Middle frontal gyrus (tissue), 1 donor: ENCODE measurements around the gene BCAS3.
"Not testable (repeated sequence)": the region's sequence is repeated elsewhere in the genome, so short reads cannot be mapped to it uniquely, and the experiment has no call there.

Source experiments
- DNase-seq: peaks from one replicate; pipeline ENCODE4 v3.0.0-alpha.2; 2015; ENCODE audit warnings: low spot score; ENCODE audit errors: extremely low spot score

BCAS3 gene

DNA sequence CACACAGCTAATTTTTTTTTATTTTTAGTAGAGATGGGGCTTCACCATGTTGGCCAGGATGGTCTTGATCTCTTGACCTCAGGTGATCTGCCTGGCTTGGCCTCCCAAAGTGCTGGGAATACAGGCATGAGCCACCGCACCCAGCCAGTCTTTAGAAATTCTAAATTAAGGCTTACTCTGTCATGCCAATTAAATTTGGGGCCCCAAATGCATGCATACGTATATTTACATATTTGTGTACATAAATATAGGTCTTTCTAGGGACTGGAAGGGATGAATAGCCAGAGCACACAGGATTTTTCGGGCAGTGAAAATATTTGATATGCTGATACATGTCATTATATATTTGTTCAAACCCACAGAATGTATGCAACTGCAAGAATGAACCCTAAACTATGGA is 105.1 kb downstream of the BCAS3 start:
- DNase-seq, result no peak

DNA sequence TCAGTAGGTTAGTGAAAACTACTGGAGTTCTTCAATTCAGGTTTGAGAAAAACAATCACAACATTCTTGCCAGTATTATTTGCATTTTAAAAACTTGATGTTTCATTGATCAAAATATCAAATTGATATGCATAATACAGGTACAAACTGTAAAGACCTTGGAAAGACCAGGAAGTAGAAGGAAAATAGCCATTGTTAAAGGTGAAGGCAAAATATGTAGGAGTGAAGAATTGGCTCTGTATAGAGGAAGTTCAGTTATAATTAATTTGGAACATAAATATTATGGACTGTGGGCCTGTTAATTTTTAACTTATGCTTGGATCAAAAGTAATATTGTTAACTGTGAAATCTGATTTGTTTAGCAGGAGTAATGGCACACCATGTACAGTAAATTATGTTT is 112.6 kb downstream of the BCAS3 start:
- DNase-seq, result no peak

DNA sequence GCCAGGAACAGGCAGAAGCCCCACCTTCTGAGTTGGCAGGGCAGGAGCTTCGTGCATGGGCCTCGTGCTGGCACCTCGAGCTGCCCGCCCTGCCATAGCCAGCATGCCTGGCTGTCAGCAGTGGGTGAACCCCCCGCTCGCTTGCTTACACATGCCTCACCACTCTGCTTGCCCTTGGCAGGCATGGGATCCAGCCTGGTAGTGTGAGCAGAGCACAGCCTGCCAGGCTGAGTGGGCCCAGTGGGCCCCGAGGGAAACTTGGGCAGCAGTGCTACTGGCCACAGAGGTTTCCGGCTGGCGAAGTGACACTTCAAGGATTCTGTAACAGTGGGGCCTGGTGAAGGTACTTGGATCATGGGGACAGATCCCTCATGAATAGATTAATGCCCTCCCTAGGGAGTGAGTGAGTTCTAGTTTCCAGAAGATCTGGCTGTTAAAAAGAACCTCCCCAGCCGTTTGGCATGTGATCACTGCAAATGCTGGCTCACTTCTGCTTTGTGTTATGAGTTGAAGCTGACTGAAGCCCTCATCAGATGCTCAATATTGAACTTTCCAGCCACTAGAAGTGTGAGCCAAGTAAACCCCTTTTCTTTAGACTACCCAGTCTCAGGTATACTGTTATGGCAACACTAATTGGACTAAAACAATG is 114.7 kb downstream of the BCAS3 start:
- no peak for DNase-seq

DNA sequence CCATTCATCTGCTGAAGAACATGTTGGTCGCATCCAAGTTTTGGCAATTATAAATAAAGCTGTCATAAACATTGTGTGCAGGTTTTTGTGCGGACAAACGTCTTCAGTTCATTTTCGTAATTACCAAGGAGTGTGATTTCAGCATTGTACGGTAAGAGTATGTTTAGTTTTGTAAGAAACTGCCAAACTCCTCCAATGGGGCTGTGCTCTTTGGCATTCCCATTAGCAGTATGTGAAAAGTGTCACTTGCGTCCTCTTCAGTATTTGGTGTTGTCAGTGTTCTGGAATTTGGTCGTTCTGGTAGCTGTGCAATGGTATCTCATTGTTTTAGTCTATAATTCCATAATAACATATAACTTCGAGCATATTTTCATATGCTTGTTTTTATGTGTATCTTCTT is 120.9 kb downstream of the BCAS3 start:
- no peak for DNase-seq

DNA sequence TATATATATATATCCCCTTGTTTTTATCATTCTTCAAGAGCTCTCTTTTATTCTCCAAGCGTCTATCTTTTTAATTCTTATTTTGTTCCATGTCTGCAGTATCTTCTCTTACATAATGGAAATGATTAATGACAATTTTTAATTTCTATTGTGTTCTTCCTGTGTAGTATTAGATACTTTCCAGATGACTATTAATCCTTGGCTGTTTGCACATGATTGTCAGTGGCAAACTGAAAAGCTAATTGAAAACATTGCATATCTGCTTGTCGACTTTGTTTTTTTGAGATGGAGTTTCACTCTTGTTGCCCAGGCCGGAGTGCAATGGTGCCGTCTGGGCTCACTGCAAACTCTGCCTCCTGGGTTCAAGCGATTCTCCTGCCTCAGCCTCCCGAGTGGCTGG is 124.7 kb downstream of the BCAS3 start:
- DNase-seq, result no peak

DNA sequence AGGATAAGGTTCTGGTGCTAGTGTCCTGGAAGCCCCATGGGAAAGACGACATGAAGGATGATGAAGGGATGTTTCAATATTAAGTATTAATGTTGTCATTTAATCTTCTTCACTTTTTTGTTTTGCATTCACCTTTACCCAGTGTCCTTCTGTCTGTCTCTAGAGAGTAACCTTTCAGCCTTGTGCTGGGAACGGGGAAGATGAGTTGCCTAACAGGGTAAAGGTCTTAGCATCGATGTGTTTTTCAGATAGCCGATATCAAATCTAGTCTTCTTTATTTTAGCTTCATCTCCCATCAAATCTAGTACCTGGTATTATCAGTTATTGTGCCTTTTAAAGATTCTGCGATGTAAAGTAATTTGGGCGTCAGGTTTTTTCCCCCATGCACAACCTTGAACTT is 125.4 kb downstream of the BCAS3 start:
- DNase-seq, result no peak

DNA sequence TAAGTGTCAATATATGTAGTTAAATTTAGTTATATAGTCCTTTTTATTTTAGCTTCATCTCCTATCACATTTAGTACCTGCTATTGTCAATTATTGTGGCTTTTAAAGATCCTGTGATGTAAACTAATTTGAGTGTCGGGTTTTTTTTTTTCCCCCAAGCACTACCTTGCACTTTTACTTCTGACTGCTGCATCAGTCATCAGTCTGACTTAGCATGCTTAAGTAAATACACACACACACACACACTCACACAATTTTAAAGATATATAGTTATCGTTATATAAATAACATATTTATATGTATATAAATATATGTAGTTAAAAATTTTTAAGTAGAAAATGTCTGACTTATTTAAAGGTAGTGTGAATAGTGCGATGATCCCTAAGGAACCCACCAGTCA is 127.2 kb downstream of the BCAS3 start:
- DNase-seq, result no peak

DNA sequence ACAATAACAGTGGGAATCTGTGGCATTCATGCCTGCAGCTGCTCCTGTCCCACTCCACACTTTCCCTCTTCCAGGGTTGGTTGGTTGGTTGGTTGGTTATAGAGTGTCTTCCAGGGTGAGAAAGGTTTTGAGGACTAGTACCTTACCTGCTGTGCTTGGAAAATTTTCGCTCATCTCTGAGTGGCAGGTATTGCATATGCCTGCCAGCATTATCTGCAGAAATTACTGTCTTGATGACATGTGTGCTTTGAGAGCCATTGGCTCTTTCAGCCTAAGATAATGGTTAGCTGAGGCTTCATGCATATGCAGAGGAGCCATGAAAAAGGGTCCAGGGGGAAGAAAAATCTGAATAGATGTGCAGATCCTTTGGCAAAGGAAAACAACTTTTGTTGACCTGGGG is 131.8 kb downstream of the BCAS3 start:
- no peak for DNase-seq

DNA sequence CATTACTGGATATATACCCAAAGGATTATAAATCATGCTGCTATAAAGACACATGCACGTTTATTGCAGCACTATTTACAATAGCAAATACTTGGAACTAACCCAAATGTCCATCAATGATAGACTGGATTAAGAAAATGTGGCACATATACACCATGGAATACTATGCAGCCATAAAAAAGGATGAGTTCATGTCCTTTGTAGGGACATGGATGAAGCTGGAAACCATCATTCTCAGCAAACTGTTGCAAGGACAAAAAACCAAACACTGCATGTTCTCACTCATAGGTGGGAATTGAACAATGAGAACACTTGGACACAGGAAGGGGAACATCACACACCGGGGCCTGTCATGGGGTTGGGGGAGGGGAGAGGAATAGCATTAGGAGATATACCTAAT is 137.3 kb downstream of the BCAS3 start:
- DNase-seq, result not testable (repeated sequence)

DNA sequence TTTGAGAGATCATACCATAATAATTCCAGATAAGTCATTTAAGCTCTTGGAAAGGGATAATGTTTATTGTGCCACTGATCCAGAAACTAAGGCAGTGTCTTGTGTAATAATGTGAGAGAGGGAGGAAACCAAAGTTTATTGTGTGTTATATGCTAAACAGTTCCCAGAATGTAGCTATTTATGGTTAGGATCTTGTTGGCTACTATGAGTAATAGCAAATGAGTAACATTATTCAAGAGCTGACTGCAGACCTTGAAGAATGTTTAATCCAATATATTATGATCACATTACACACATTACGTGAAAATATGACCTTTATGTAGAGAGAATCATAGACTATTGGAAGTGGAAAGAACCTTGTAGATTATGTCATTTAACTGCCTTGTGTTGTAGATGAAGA is 139.5 kb downstream of the BCAS3 start:
- DNase-seq, result no peak

DNA sequence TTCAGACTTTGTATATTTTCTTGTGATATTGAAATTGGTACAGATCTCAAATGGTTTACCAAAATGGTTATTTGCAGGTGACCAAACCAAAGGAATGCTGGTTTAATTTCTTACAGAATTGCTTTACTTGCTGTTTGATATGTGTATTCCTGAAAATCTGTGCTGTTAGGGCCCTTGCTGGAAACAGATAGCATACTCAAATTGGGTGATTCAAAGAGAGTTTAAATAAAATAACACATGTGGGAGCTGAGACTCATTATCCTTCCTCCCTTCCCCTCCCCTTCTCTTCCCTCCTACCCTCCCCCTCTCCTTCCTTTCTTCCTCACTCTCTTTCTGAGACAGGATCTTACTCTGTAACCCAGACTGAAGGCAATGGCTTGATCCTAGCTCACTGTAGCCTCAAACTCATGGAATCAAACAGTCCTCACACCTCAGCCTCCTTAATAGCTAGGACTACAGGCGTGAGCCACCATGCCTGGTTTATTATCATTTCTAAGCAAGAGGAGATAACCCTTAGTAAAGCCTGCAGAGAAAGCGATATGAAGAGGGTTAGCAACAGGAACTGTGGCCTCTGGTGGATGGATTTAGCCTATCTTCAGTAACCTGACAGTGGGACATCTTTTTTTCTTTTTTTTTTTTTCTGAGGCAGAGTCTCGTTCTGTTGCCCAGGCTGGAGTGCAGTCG is 141.9 kb downstream of the BCAS3 start:
- no peak for DNase-seq

DNA sequence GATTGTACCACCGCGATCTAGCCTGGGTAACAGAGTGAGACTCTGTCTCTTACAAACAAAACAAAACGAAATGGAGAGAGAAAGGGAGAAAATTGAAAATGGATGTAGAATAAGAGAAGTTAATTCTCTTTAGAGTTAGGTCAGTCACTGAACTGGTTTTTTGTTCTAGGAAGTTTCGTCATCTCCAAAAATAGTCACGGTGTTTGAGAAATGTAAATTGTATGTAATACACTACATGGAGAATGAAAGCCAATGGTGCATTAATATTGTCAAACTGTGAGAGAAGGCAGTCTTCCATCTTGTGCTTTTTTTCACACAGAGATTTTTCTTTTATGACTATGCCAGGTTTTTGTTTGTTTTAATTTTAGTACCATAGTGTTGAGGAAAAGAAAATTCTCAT is 145.9 kb downstream of the BCAS3 start:
- no peak for DNase-seq

DNA sequence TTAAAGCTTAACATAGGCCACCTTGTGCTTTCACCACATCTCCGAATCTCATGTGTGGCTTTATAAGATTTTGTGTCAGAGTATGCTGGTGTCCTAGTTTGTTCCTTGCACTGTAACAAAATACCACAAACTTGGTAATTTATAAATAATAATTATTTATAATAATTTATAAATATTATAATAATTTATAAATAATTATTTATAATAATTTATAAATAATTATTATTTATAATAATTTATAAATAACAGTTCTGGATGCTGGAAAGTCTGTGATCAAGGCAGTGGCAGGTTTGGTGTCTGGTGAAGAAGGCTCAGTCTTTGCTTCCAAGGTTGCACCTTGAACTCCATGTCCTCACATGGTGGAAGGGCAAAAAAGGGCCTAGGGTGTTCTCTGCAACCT is 147.7 kb downstream of the BCAS3 start:
- DNase-seq, result no peak

DNA sequence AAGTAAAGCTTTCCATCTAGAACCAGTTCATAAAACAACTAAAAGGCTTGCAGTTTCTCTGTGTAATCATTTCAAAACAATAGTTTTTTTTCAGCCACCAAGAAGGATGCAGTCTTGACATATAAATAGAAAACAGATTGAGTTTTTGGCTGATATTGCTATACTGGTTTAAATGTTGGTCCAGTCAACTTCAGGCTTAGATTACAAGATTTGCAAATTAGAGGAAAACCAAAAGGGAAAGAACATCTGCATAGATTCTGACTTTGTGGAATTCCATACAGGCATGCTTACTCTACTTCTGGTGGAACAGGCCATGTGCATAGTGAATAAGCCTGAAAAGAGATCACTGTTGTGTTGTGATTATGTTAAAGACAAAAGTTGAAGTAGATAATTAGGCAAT is 150.3 kb downstream of the BCAS3 start:
- no peak for DNase-seq

DNA sequence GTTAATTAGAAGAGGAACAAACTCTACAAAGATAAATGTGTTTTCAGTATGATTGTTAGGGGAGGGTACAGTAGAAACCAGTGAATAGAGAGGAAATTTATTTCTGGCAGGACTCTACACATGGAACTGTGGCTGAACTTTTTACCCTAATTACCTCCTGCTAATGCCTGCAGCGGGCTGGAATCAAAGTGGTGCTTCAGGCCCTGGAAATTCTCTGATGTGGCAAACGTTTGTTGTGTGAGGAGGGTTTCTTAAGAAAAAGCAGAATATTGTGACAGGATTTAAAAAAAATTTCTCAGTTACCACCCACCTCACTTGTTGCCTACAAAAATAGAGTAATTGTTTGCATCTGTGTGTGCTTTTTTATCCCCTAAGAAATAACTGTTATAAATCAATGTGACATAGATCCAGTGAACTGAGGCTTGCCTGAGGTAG is 154.5 kb downstream of the BCAS3 start:
- DNase-seq, result no peak

DNA sequence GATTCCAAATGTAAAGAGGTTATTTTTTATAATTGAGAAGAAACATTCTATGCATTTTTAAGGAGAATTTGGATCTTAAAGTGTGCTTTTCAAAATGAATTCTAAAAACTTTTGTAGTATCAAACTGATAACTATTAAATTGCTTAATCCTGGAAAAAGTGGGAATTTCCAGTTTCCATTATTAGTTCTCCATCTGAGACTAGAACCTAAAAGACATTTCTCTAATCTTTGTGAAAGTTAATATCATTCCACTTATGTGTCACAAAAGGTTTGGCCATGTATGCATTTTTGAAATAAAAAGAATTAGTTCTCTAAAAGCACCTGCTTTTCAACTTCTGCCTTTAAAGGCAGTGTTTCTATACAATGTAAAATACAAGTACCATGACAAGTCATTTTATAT is 155.0 kb downstream of the BCAS3 start:
- DNase-seq, result no peak

DNA sequence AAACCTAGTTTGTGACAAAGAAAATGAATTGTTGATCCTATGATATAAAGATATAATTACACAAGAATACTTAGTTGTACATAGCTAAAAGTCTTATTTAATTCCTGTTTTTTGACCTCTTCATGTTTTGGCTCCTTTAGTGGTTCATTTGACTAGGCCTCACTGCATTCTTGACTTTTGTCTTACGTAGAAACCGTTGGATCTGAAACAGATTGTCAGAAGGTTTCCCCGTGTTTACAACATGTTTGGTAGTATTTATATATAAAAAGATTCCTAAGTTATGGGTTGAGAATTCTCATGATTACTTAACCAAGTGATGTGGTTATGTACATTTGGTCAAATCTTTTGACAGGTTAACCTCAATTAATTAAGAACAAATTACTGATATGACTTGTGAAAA is 162.8 kb downstream of the BCAS3 start:
- no peak for DNase-seq

DNA sequence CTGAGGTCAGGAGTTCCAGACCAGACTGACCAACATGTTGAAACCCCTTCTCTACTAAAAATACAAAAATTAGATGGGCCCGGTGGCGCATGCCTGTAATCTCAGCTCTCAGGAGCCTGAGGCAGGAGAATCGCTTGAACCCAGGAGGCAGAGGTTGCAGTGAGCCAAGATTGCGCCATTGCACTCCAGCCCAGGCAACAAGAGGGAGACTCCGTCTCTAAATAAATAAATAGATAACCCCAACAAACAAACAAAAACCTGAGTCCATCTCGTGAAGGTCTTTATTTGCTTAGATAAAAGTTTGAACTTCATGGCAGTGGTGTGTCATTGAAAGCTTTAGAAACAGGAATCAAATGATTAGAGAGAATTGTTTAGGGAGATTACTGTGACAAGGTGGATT is 167.4 kb downstream of the BCAS3 start:
- no peak for DNase-seq

DNA sequence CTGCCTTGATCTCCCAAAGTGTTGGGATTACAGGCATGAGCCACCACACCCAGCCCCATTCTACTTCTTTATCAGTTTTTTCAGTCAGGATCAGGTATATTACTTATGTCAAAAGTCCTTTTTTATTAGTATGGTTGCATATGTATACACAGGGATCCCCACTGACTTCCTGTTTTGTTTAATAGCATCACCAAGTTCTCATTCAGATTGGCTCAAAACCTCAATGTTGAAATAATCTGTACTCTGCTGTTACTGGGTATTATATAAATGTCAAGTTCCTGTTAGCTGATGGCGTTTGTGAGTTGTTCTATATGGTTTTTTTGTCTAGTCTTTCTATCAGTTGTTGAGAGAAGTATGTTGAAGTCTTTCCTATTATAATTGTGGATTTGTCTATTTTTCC is 168.5 kb downstream of the BCAS3 start:
- DNase-seq, result no peak

DNA sequence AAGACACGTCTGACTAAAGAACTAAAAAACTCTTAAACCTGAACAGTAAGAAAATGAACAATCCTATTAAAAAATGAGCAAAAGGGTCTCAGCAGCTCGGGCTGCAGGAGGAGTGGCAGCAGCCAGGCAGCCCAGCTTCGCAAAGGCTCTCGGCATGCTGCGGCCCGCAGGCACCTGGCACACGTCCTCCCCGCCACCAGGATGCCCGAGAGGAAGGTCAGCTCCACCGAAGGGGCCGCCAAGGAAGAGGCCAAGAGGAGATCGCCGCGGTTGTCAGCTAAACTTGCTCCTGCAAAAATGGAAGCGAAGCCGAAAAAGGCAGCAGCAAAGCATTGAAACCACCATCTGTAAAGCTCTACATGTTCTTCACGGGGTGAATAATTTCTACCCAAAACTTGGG is 173.5 kb downstream of the BCAS3 start:
- DNase-seq, result no peak

DNA sequence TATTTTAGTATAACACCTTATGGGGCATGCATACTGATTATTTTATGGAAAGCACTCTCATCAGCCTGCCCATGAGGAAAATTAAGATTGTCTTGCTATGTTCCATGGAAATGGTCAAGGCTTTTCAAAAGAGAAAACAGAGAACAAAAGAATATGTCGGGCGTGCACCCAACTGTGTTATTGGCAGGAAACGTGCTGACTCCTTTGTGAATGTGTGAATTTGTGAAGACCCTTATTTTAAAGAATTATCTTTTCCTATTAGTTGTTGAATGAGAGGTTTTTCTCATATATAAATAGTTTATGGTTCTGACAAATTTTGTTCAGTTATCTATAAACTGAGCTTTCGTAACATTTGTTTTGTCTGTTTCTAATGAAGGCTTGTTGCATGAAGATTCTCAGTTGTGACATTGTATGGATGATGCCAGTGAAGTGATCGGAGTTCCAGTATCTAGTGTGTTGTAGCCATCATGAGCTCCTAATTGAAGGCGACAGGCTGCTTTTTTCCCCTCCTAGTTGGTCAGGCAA is 180.0 kb downstream of the BCAS3 start:
- no peak for DNase-seq

DNA sequence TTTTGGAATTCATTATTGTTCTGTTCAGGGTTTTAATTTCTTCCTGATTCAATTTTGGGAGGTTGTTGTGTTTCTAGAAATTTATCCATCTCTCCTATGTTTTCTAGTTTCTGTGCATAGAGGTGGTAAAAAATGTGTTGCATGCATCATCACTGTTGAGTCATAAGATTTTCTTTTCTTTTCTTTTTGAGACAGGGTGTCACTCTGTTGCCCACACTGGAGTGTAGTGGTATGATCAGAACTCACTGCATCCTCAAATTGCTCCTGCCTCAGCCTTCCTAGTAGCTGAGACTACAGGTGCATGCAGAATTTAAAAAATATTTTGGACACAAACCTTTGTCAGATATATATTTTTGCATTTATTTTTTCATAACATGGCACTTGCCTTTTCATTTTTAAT is 184.8 kb downstream of the BCAS3 start:
- no peak for DNase-seq
